Panc1 (cell line): ENCODE results near the gene SLC41A3. TPM values are rescaled to one million over a fixed set of nuclear protein-coding genes. Genes with fewer than 3 reads are reported as not detected.

Experiments
- ATAC-seq: fragments of 200-7000 bp; cut with Tn5 transposase; 2 replicates; pipeline ENCODE4 v1.9.1; 2020; ENCODE audit warnings: mild to moderate bottlenecking, moderate library complexity
- BruUV-seq: library from RNA; stranded (reverse); fragments of 400-500 nt; replicated peaks from 2 replicates; lab custom pipeline; 2021; lab: Mats Ljungman, UMichigan
- CTCF ChIA-PET: fragments of 300-600 bp; sonication (Branson Sonifier 250); formaldehyde crosslinking; loops from one replicate; lab custom pipeline; 2022; ENCODE audit warnings: antibody characterized with exemption; lab: Charles Lee
- POLR2A ChIA-PET: fragments of 300-600 bp; sonication (Branson Sonifier 250); formaldehyde crosslinking; loops from one replicate; lab custom pipeline; 2022; ENCODE audit warnings: antibody characterized with exemption; lab: Charles Lee
- DNase-seq: peaks from one replicate; pipeline ENCODE4 v3.0.0-alpha.2; 2010; ENCODE audit warnings: low read depth, low spot score
- H3K27ac ChIP-seq: 2 replicates; pipeline ENCODE4 v1.5.1; 2011; ENCODE audit warnings: mild to moderate bottlenecking, low read length, inconsistent platforms
- H3K27me3 ChIP-seq: fragments of 200-500 bp; sonication (Bioruptor generic); 2 replicates; pipeline ENCODE4 v1.6.0; 2014; ENCODE audit warnings: low read length, inconsistent platforms; ENCODE audit not compliant: control insufficient read depth, insufficient read depth
- H3K36me3 ChIP-seq: fragments of 200-500 bp; sonication (Bioruptor generic); 2 replicates; pipeline ENCODE4 v1.5.1; 2014; ENCODE audit warnings: inconsistent platforms, mild to moderate bottlenecking, low read length, moderate library complexity; ENCODE audit not compliant: control insufficient read depth, insufficient read depth
- H3K4me1 ChIP-seq: 2 replicates; pipeline ENCODE4 v1.5.1; 2011; ENCODE audit warnings: inconsistent platforms, mild to moderate bottlenecking, low read length, moderate library complexity; ENCODE audit not compliant: control insufficient read depth, insufficient read depth
- H3K4me3 ChIP-seq, 2 experiments: 2 replicates each; pipeline ENCODE4 v1.5.1; 2011 to 2012; ENCODE audit warnings: low read depth in 2 of 2, low read length in 2 of 2, mild to moderate bottlenecking in 2 of 2, inconsistent platforms in 1 of 2, moderate library complexity in 1 of 2
- H3K9me3 ChIP-seq: fragments of 200-500 bp; sonication (Bioruptor generic); 2 replicates; pipeline ENCODE4 v1.5.1; 2014; ENCODE audit warnings: low read depth, mild to moderate bottlenecking, inconsistent platforms, low read length, moderate library complexity; ENCODE audit not compliant: control insufficient read depth, insufficient read depth
- CTCF ChIP-seq: fragments of 450-650 bp; IDR thresholded peaks from 2 replicates; pipeline ENCODE4 v1.5.1; 2017; ENCODE audit warnings: mild to moderate bottlenecking
- POLR2AphosphoS5 ChIP-seq: IDR thresholded peaks from 2 replicates; pipeline ENCODE4 v1.6.1; 2012; ENCODE audit warnings: mild to moderate bottlenecking, low read depth, low read length, moderate library complexity
- REST ChIP-seq, 2 experiments: IDR thresholded peaks; 2 replicates each; pipeline ENCODE4 v1.6.1; 2011 to 2012; ENCODE audit warnings: low read depth in 2 of 2, control low read depth in 1 of 2, low read length in 1 of 2, mild to moderate bottlenecking in 1 of 2, moderate library complexity in 1 of 2; ENCODE audit not compliant: insufficient read depth in 1 of 2
- SIN3A ChIP-seq: IDR thresholded peaks from 2 replicates; pipeline ENCODE4 v1.6.1; 2012; ENCODE audit warnings: low read depth, mild to moderate bottlenecking, low read length, moderate library complexity, borderline replicate concordance; ENCODE audit not compliant: insufficient read depth
- TCF7L2 ChIP-seq: IDR thresholded peaks from 2 replicates; pipeline ENCODE4 v1.6.1; 2011; ENCODE audit warnings: mild to moderate bottlenecking, low read depth, low read length, inconsistent platforms
- in situ Hi-C: cut with HindIII; loops from 2 replicates; pipeline ENCODE4 v1.10.0; 2016; ENCODE audit warnings: low sequenced_read_pairs, low pct_unique_long_range_greater_than_20kb
- intact Hi-C: fragments of 100-400 bp; cut with micrococcal nuclease; formaldehyde crosslinking; loops from one replicate; pipeline ENCODE4 v1.10.0; 2022; ENCODE audit not compliant: unreplicated experiment
- total RNA-seq: library from RNA; stranded (reverse); gene quantifications from one replicate; pipeline ENCODE4 v1.2.1, GENCODE V29; 2021; ENCODE audit not compliant: unreplicated experiment

Gene SLC41A3
- total RNA-seq, 1 experiment from 2014 or later, result 39.0 TPM

- ATAC-seq, result no peak
- no peak for DNase-seq
- H3K9me3 ChIP-seq, result no peaks in the 10 kb centered on the region
- intact Hi-C loops, result no loop called here
- no peak overlapping the region for H3K27ac ChIP-seq
- TF ChIP-seq TCF7L2 (no peak), POLR2AphosphoS5 (no peak), SIN3A (no peak), REST (IDR thresholded peaks at IDR 0.05; ENCODE audit: insufficient read depth in 1 of 2, low read depth in 2 of 2, low read length in 1 of 2) (no peak), CTCF (no peak)
- no peaks in the 10 kb centered on the region for H3K27me3 ChIP-seq
- in situ Hi-C loops, result no loop called here
- POLR2A ChIA-PET, result no interaction called here
- no peaks in the 10 kb centered on the region for H3K36me3 ChIP-seq
- no peak overlapping the region for H3K4me3 ChIP-seq
- no TSS peak for BruUV-seq
- no peaks in the 10 kb centered on the region for H3K4me1 ChIP-seq
- CTCF ChIA-PET, result interaction anchor here (0.6 kb wide), 1 partner anchor 29 kb away, joined by 3 read pairs; no protein-coding TSS in a partner anchor
Measured at GRCh38 chr3:126034481-126035361, 49.2 kb downstream of the SLC41A3 start.

GRCh38 chr3:126033765-126034164 lies 50.2 kb downstream of the SLC41A3 start:
- no peak for TF ChIP-seq CTCF
- Histone ChIP-seq H3K9me3 (no peaks in the 10 kb centered on the region), H3K4me3 (no peak overlapping the region), H3K27ac (no peak overlapping the region), H3K27me3 (no peaks in the 10 kb centered on the region), H3K36me3 (no peaks in the 10 kb centered on the region), H3K4me1 (no peaks in the 10 kb centered on the region)
- in situ Hi-C loops, result no loop called here
- BruUV-seq, result no TSS peak
- intact Hi-C loops, result no loop called here
- CTCF ChIA-PET, result no interaction called here
- POLR2A ChIA-PET, result no interaction called here
- ATAC-seq (no peak), DNase-seq (no peak)
